ENCODE data around the gene KRTAP3-1.

DNA sequence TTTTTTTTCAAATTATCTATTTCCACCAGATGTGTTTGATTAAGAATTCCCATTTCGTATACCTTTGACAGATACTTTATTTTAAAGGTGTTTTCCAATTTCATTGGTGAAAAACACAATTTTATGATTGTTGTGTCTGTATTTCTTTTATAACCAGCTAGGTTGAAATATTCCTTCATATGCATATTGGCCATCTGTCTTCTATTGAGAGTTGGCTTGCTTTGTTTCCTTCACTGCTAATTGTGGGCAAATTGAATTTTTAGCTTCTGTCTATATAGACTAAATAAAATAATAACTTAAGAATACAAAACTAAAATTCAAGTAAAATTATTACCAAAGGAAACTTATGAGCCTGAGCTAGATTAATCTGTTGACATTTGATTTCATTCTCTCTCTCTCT is 13.8 kb downstream of the KRTAP3-1 start:
- TF ChIP-seq, protein P1, sequence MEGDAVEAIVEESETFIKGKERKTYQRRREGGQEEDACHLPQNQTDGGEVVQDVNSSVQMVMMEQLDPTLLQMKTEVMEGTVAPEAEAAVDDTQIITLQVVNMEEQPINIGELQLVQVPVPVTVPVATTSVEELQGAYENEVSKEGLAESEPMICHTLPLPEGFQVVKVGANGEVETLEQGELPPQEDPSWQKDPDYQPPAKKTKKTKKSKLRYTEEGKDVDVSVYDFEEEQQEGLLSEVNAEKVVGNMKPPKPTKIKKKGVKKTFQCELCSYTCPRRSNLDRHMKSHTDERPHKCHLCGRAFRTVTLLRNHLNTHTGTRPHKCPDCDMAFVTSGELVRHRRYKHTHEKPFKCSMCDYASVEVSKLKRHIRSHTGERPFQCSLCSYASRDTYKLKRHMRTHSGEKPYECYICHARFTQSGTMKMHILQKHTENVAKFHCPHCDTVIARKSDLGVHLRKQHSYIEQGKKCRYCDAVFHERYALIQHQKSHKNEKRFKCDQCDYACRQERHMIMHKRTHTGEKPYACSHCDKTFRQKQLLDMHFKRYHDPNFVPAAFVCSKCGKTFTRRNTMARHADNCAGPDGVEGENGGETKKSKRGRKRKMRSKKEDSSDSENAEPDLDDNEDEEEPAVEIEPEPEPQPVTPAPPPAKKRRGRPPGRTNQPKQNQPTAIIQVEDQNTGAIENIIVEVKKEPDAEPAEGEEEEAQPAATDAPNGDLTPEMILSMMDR (conservative IDR thresholded peaks at IDR 0.05; ENCODE audit: low read depth, low read length), result no peak
- no peak for TF ChIP-seq EZH2 (IDR thresholded peaks at IDR 0.05; ENCODE audit: borderline replicate concordance, low read depth, low read length, poor library complexity, severe bottlenecking)

All from A673 (cell line).